Suprapubic skin (tissue), 4 donors: ENCODE measurements around the gene TFIP11. TPM values are rescaled to one million over a fixed set of nuclear protein-coding genes. Genes with fewer than 3 reads are reported as not detected.

Experiments used
- DNase-seq, 2 donors: peaks; one replicate each; pipeline ENCODE4 v3.0.0-alpha.2; 2019; ENCODE audit warnings: low spot score in 2 of 2
- H3K27ac ChIP-seq: fragments of 200-600 bp; sonication (generic); one replicate; pipeline ENCODE4 v1.5.1; 2019
- H3K27me3 ChIP-seq: fragments of 200-600 bp; sonication (generic); one replicate; pipeline ENCODE4 v1.5.1; 2019
- H3K36me3 ChIP-seq: fragments of 200-600 bp; sonication (generic); one replicate; pipeline ENCODE4 v1.5.1; 2019
- H3K4me1 ChIP-seq: fragments of 200-600 bp; sonication (generic); one replicate; pipeline ENCODE4 v1.5.1; 2019
- H3K4me3 ChIP-seq: fragments of 200-600 bp; sonication (generic); one replicate; pipeline ENCODE4 v1.5.1; 2019; ENCODE audit warnings: mild to moderate bottlenecking
- H3K9me3 ChIP-seq: fragments of 200-600 bp; sonication (generic); one replicate; pipeline ENCODE4 v1.5.1; 2019
- EP300 ChIP-seq: sonication (generic); formaldehyde crosslinking; IDR thresholded peaks from one replicate; pipeline ENCODE4 v1.6.1; 2017; ENCODE audit warnings: antibody characterized with exemption
- POLR2A ChIP-seq, 2 donors: fragments of 450-650 bp; IDR thresholded peaks; one replicate each; pipeline ENCODE4 v1.6.1; 2017; ENCODE audit warnings: antibody characterized with exemption in 2 of 2, mild to moderate bottlenecking in 2 of 2, moderate library complexity in 2 of 2
- POLR2AphosphoS5 ChIP-seq, 3 donors: sonication (generic); formaldehyde crosslinking; IDR thresholded peaks; one replicate each; pipeline ENCODE4 v1.6.1; 2017; ENCODE audit warnings: antibody characterized with exemption in 3 of 3
- WGBS: methylation state at CpG from one replicate; pipeline ENCODE4 v1.1.5; 2018; 5-methylcytosine and 5-hydroxymethylcytosine counted together
- total RNA-seq, 4 donors: library from RNA; depleted of rRNA; stranded (reverse); fragments of >200 nt; gene quantifications; one replicate each; pipeline ENCODE4 v1.1.0, GENCODE V29; 2016
- TF ChIP-seq, protein P1 (sequence below), 2 donors: fragments of 200-600 bp in 1 of 2; fragments of 450-650 bp in 1 of 2; sonication (generic) in 1 of 2; IDR thresholded peaks; one replicate each; pipeline ENCODE4 v1.5.1; 2016 to 2019; ENCODE audit warnings: antibody characterized with exemption in 2 of 2, mild to moderate bottlenecking in 1 of 2, moderate library complexity in 1 of 2

The TFIP11 gene
- total RNA-seq, 4 donors from 2014 or later, result 35.3 to 46.3 (median 37.5) TPM

- TF ChIP-seq, protein P1, sequence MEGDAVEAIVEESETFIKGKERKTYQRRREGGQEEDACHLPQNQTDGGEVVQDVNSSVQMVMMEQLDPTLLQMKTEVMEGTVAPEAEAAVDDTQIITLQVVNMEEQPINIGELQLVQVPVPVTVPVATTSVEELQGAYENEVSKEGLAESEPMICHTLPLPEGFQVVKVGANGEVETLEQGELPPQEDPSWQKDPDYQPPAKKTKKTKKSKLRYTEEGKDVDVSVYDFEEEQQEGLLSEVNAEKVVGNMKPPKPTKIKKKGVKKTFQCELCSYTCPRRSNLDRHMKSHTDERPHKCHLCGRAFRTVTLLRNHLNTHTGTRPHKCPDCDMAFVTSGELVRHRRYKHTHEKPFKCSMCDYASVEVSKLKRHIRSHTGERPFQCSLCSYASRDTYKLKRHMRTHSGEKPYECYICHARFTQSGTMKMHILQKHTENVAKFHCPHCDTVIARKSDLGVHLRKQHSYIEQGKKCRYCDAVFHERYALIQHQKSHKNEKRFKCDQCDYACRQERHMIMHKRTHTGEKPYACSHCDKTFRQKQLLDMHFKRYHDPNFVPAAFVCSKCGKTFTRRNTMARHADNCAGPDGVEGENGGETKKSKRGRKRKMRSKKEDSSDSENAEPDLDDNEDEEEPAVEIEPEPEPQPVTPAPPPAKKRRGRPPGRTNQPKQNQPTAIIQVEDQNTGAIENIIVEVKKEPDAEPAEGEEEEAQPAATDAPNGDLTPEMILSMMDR (IDR thresholded peaks at IDR 0.05), result no peak
- TF ChIP-seq EP300, result no peak
- no peak for TF ChIP-seq POLR2AphosphoS5 (IDR thresholded peaks at IDR 0.05)
- TF ChIP-seq POLR2A (IDR thresholded peaks at IDR 0.05), result no peak
- Histone ChIP-seq H3K4me3 (no peak overlapping the region), H3K9me3 (no peaks in the 10 kb centered on the region), H3K36me3 (no peaks in the 10 kb centered on the region), H3K4me1 (peaks cover 24% of the 10 kb centered on the region), H3K27ac (no peak overlapping the region), H3K27me3 (no peaks in the 10 kb centered on the region)
- WGBS, result 86% methylated on average over 4 of the region's 4 CpGs
- no peak for DNase-seq
Observed at GRCh38 chr22:26442086-26442756, 70.1 kb downstream of the TFIP11 start.

Other genes with a start within 250 kb of the TFIP11 start
- 10 to 100 TPM in 2 of 4 donors, 1 to 10 TPM in 2; 2.7 to 28.0 (median 11.8) TPM for gene ASPHD2, start 83.2 kb downstream of the TFIP11 start, total RNA-seq
- 100 to 1,000 TPM in 1 of 4 donors, 10 to 100 TPM in 3; 46.5 to 152 (median 62.9) TPM for gene HPS4, start 28.7 kb downstream of the TFIP11 start, total RNA-seq
- gene SRRD, start 28.6 kb downstream of the TFIP11 start, total RNA-seq, result 10 to 100 TPM; 11.2 to 16.3 (median 14.1) TPM
- 10 to 100 TPM; 44.5 to 59.4 (median 51.9) TPM for gene TPST2, start 77.7 kb upstream of the TFIP11 start, total RNA-seq
- gene CRYBB1, start 105.6 kb upstream of the TFIP11 start, total RNA-seq, result not detected
- gene CRYBA4, start 109.5 kb upstream of the TFIP11 start, total RNA-seq, result not detected
- gene MIAT, start 145.1 kb upstream of the TFIP11 start, total RNA-seq, result 1 to 10 TPM in 2 of 4 donors, under 1 TPM in 2; 0.72 to 7.6 (median 1.1) TPM